NCI-H2196 treated with DMSO at 0.1 percent for 48 hours (cell line): ENCODE results near the gene GCHFR.

Source experiments
- DNase-seq: peaks from one replicate; lab custom pipeline; 2025; ENCODE audit not compliant: unreplicated experiment; lab: John Stamatoyannopoulos, UW

Gene GCHFR

GRCh38 chr15:40763801-40764628 is at the start of gene GCHFR:
Gene GCHFR, plus strand, starts transcription at chr15:40764068. Its CDS starts 113 bp downstream, at chr15:40764181.
- DNase-seq = peak; percentile 37

GRCh38 chr15:40714144-40714543 is 49.7 kb upstream of the GCHFR start:
- DNase-seq = no peak

GRCh38 chr15:40716165-40716564 is 47.7 kb upstream of the GCHFR start:
- DNase-seq = no peak

- no peak for DNase-seq
These were observed 42.2 kb upstream of the GCHFR start for GRCh38 chr15:40721701-40722100.

GRCh38 chr15:40722354-40722753 is 41.5 kb upstream of the GCHFR start:
- no peak for DNase-seq

GRCh38 chr15:40722934-40723333 is 40.9 kb upstream of the GCHFR start:
- DNase-seq = no peak

GRCh38 chr15:40723919-40724318 is 39.9 kb upstream of the GCHFR start:
- no peak for DNase-seq

GRCh38 chr15:40731034-40731433 is 32.8 kb upstream of the GCHFR start:
- no peak for DNase-seq

GRCh38 chr15:40736575-40736974 is 27.3 kb upstream of the GCHFR start:
- no peak for DNase-seq

- no peak for DNase-seq
These were observed 26.8 kb upstream of the GCHFR start for GRCh38 chr15:40737048-40737447.

GRCh38 chr15:40739047-40739446 is 24.8 kb upstream of the GCHFR start:
- DNase-seq = no peak

GRCh38 chr15:40739854-40740253 is 24.0 kb upstream of the GCHFR start:
- no peak for DNase-seq

- DNase-seq = no peak
These were observed 20.4 kb upstream of the GCHFR start for GRCh38 chr15:40743485-40743901.

GRCh38 chr15:40743921-40744814 is 19.7 kb upstream of the GCHFR start:
- no peak for DNase-seq

- DNase-seq = no peak
These were observed 19.1 kb upstream of the GCHFR start for GRCh38 chr15:40744815-40745152.

- no peak for DNase-seq
These were observed 16.9 kb upstream of the GCHFR start for GRCh38 chr15:40746916-40747418.

- no peak for DNase-seq
These were observed 15.9 kb upstream of the GCHFR start for GRCh38 chr15:40747685-40748631.

- DNase-seq = no peak
These were observed 14.7 kb upstream of the GCHFR start for GRCh38 chr15:40749151-40749630.

GRCh38 chr15:40750885-40751284 is 13.0 kb upstream of the GCHFR start:
- no peak for DNase-seq

GRCh38 chr15:40751745-40752144 is 12.1 kb upstream of the GCHFR start:
- no peak for DNase-seq

- no peak for DNase-seq
These were observed 9.3 kb upstream of the GCHFR start for GRCh38 chr15:40754574-40754882.
